ENCODE measurements around the gene PDE4B. TPM values are rescaled to one million over a fixed set of nuclear protein-coding genes. Genes with fewer than 3 reads are reported as not detected.
"Not testable (repeated sequence)": the region's sequence is repeated elsewhere in the genome, so short reads cannot be mapped to it uniquely, and the experiment has no call there.

PDE4B gene
- total RNA-seq, 1 experiment from 2014 or later: 1.8 TPM

- H3K27me3 ChIP-seq: no peaks in the 10 kb centered on the region
- H3K36me3 ChIP-seq: no peaks in the 10 kb centered on the region
- no peak overlapping the region for H3K4me3 ChIP-seq
Measured at GRCh38 chr1:66028035-66028434, 235.3 kb downstream of the PDE4B start.

DNA sequence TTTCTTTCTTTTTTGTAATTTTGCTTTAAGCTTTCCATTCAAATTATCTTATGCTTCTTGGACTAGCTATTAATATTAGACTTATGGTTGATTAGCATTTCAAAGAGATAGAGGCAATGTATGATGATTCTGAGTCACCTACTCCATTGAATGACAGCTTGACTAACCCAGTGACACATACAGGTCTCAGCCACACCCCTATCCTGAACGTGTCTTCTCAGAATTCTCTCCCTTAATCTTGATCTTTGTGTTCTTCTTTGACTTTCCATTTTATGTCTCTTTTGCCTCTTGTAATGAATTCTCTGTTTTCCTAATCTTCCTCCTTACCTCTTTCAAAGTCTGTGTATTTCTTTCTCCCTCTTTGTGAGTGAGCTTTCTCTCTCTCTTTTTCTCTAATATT is 241.1 kb downstream of the PDE4B start:
- H3K9me3 ChIP-seq: 0 out of 2 replicates have a peak, but pooled peaks cover 2% of the 10 kb centered on the region
- DNase-seq: no peak
- no peaks in the 10 kb centered on the region for H3K27me3 ChIP-seq
- no peaks in the 10 kb centered on the region for H3K36me3 ChIP-seq
- no peak overlapping the region for H3K4me3 ChIP-seq

More at GRCh38 chr1:66028035-66028434, 235.3 kb downstream of the PDE4B start:
- DNase-seq: no peak
- 0 out of 2 replicates have a peak, but pooled peaks cover 2% of the 10 kb centered on the region for H3K9me3 ChIP-seq

- no peak overlapping the region for H3K4me3 ChIP-seq
- no peaks in the 10 kb centered on the region for H3K9me3 ChIP-seq
- no peaks in the 10 kb centered on the region for H3K36me3 ChIP-seq
- no peak for DNase-seq
- H3K27me3 ChIP-seq: no peaks in the 10 kb centered on the region
Measured at GRCh38 chr1:66035616-66036245, 243.0 kb downstream of the PDE4B start.

DNA sequence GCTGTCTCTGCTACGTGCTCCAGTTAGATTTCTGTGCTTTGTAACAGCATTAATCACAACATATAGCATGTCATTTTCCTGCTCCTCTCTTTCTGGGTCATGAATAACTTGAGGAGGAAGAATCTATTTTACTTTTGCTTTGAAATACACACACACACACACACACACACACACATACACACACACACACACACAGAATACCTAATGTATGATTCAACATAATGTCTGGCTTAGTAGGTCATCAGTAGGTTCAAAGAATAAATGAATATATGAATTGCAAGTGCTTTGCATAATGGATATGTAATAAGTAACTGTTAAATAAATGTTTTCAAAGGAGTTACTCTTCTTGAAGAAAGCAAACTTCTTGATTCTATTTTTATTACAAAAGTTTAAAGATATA is 249.0 kb downstream of the PDE4B start:
- Histone ChIP-seq H3K4me3 (no peak overlapping the region), H3K36me3 (no peaks in the 10 kb centered on the region), H3K9me3 (no peaks in the 10 kb centered on the region), H3K27me3 (peaks cover 2% of the 10 kb centered on the region; the same call in 1 of the 2 replicates)
- no peak for DNase-seq

GRCh38 chr1:66043186-66043585 is 250.5 kb downstream of the PDE4B start:
- DNase-seq: no peak
- Histone ChIP-seq H3K27me3 (peaks cover 2% of the 10 kb centered on the region; the same call in 1 of the 2 replicates), H3K9me3 (no peaks in the 10 kb centered on the region)

DNA sequence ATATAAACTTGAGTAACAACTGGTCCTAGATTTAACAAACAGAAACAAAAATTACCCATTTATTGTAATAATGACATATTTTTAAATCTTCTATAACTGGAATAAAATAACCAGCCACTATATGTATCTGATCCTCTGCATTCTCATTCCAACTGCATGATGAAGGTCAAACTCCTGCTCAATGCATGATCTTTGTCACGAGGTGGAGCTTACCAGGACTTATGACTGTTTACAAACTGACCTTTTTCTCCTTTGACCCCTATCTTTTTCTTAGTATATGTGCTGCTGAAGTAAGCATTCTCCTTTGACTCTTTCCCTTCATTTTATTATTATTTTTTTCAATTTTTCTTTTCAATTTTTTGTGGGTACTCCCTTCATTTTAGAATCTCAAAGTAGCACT is 252.2 kb downstream of the PDE4B start:
- no peaks in the 10 kb centered on the region for H3K36me3 ChIP-seq
- peaks cover 2% of the 10 kb centered on the region; the same call in 1 of the 2 replicates for H3K27me3 ChIP-seq
- no peak for DNase-seq
- no peak overlapping the region for H3K4me3 ChIP-seq
- no peaks in the 10 kb centered on the region for H3K9me3 ChIP-seq

More at GRCh38 chr1:66043186-66043585, 250.5 kb downstream of the PDE4B start:
- Histone ChIP-seq H3K36me3 (no peaks in the 10 kb centered on the region), H3K4me3 (no peak overlapping the region)

DNA sequence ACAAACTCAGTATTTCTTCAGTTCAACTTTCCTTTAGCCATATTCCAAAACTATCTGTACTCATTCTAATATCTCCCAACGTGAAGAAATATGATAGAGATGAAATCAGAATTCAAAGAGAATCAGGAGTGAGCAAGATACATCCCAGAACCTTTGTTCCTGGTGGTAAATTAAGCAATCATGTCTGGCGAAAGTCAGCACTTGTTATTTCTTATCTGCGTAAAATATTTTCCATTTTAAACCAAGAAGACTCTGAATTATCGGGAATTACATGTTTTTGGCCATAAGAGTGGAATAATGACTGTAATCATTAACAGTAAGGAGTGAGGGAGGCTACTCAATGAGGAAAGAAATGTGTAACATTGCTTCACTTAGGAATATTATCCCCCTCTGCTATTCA is 253.7 kb downstream of the PDE4B start:
- Histone ChIP-seq H3K9me3 (no peaks in the 10 kb centered on the region), H3K36me3 (no peaks in the 10 kb centered on the region), H3K27me3 (peaks cover 2% of the 10 kb centered on the region; the same call in 1 of the 2 replicates), H3K4me3 (no peak overlapping the region)
- no peak for DNase-seq

DNA sequence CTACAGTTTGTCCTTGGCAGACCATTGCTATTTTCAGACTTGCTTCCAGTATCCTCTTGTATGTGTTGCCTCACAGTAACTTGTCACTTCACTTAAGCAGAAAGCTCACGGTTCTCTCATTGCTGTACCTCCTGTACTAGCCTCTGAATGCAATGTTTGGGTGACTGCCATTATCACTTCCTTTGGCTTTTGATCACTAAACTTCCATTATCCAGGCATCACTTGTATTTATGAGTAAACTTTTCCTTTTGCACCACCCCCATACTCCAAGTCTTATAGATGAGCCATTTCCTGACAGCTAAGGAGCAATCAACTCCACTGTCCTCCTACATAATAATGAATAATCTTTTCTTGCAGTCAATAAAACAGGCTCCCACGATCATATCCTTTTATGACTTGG is 255.3 kb downstream of the PDE4B start:
- no peak for DNase-seq
- H3K36me3 ChIP-seq: no peaks in the 10 kb centered on the region
- H3K4me3 ChIP-seq: no peak overlapping the region
- H3K27me3 ChIP-seq: peaks cover 2% of the 10 kb centered on the region; the same call in 1 of the 2 replicates
- H3K9me3 ChIP-seq: no peaks in the 10 kb centered on the region

DNA sequence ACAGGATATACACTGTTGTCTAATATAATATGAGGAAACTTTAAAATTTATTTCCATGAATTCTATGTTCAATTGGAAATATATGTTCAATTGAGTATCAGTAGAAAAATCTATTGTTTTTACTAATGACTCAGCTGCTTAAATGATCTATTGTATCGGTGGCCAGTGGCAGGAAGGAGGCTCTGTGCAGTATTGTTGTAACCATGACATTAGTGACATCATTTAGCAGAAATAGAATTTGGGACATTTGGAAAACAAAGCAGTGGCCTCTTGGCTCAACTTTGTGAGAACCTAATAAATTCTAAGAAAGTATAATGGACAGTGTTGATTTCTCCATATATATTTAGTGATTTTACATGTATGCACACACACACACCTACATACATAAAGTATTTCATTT is 257.4 kb downstream of the PDE4B start:
- H3K36me3 ChIP-seq: no peaks in the 10 kb centered on the region
- peaks cover 2% of the 10 kb centered on the region; the same call in 1 of the 2 replicates for H3K27me3 ChIP-seq
- no peaks in the 10 kb centered on the region for H3K9me3 ChIP-seq
- H3K4me3 ChIP-seq: no peak overlapping the region
- no peak for DNase-seq

- Histone ChIP-seq H3K36me3 (no peaks in the 10 kb centered on the region), H3K4me3 (no peak overlapping the region), H3K27me3 (peaks cover 2% of the 10 kb centered on the region; the same call in 1 of the 2 replicates), H3K9me3 (no peaks in the 10 kb centered on the region)
- no peak for DNase-seq
Measured at GRCh38 chr1:66050633-66051032, 257.9 kb downstream of the PDE4B start.

DNA sequence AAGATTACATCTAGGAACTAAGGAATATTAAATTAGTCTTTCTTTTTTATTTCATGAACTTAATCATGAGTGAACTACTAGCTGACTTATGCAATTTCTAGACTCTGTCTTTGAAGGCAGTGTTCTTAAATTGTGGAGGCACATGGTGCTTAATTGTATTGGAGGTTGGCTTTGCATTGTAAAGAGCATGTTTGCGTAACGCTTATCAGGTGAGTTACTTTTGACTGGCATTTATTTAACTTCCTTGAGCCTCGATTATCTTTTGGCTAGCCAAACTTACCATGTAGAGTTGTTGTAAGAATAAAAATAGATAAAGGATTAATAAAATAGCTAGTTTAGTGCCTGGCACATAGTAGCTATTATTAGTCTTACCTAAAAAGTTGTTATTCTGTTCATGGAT is 262.4 kb downstream of the PDE4B start:
- no peak overlapping the region for H3K4me3 ChIP-seq
- H3K36me3 ChIP-seq: no peaks in the 10 kb centered on the region
- DNase-seq: no peak
- H3K27me3 ChIP-seq: no peaks in the 10 kb centered on the region
- no peaks in the 10 kb centered on the region for H3K9me3 ChIP-seq

DNA sequence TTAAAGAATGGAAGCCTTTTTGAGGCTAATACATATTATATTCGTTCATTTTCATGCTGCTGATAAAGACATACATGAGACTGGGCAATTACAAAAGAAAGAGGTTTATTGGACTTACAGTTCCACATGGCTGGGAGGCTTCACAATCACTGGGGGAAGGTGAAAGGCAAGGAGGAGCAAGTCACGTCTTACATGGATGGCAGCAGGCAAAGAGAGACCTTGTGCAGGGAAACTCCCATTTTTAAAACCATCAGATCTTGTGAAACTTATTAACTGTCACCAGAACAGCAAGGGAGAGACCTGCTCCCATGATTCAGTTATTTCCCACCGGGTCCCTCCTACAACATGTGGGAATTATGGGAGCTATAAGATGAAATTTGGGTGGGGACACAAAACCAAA is 264.8 kb downstream of the PDE4B start:
- not testable (repeated sequence) for H3K27me3 ChIP-seq, DNase-seq, H3K36me3 ChIP-seq, H3K4me3 ChIP-seq, H3K9me3 ChIP-seq

DNA sequence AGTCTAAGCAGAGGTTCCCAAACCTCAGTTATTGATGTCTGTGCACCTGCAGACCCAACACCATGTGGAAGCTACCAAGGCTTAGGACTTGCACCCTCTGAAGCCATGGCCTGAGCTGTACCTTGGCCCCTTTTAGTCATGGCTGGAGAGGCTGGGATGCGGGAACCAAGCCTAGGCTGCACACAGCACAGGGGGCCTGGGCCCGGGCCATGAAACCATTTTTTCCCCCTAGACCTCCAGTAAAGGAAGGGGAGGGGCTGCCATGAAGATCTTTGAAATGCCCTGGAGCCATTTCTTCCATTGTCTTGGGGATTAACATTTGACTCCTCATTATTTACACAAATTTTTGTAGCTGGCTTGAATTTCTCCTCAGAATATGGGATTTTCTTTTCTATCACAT is 265.9 kb downstream of the PDE4B start:
- H3K4me3 ChIP-seq: no peak overlapping the region

DNA sequence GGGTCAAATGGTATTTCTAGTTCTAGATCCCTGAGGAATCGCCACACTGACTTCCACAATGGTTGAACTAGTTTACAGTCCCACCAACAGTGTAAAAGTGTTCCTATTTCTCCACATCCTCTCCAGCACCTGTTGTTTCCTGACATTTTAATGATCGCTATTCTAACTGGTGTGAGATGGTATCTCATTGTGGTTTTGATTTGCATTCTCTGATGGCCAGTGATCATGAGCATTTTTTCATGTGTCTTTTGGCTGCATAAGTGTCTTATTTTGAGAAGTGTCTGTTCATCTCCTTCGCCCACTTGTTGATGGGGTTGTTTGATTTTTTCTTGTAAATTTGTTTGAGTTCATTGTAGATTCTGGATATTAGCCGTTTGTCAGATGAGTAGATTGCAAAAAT is 274.5 kb downstream of the PDE4B start:
- not testable (repeated sequence) for H3K4me3 ChIP-seq, H3K36me3 ChIP-seq, H3K9me3 ChIP-seq, H3K27me3 ChIP-seq, DNase-seq

More for the DNA sequence above, 265.9 kb downstream of the PDE4B start:
- Histone ChIP-seq H3K36me3 (no peaks in the 10 kb centered on the region), H3K9me3 (no peaks in the 10 kb centered on the region), H3K27me3 (no peaks in the 10 kb centered on the region; the same call in 1 of the 2 replicates)
- no peak for DNase-seq

GRCh38 chr1:66069976-66070876 is 277.5 kb downstream of the PDE4B start:
- no peak overlapping the region for H3K4me3 ChIP-seq
- no peaks in the 10 kb centered on the region for H3K36me3 ChIP-seq
- H3K27me3 ChIP-seq: no peaks in the 10 kb centered on the region
- DNase-seq: no peak
- H3K9me3 ChIP-seq: no peaks in the 10 kb centered on the region

DNA sequence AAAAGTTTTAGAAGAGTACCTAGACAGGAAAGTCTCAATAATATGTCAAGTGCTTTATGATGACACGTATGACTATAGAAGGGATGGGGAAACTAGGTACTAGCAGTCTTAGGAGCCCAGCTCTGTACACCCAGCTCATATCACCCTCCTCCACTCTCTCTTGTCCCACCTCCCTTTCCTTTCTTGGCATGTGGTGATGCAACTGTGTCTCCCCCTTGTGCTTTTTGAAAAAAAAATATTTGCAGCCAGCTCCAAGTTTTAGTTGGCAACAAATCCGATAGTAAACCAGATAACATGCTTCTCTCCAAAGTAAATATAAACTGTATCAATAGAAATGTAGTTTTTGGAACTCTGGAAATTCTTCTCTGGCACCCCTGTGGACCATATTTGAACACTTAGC is 280.7 kb downstream of the PDE4B start:
- DNase-seq: no peak
- Histone ChIP-seq H3K27me3 (no peaks in the 10 kb centered on the region), H3K4me3 (no peak overlapping the region), H3K36me3 (no peaks in the 10 kb centered on the region), H3K9me3 (no peaks in the 10 kb centered on the region)

DNA sequence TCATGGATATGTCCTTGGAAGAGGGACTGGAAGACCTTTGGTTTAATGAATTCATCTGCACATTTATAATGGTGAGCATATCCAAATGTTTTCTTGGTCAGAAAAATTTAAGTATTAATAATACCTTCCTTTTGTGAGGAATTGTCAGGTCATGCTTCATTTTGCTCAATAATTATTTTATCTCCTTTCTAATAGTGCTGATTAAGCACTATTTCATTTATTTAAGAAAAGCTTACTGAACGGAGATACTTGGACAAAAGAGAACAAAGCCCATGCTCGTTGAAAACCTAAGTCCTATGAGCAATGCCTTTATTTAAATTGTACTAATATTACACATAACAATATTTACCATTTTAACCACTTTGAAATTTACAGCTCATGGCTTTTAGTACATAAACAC is 281.5 kb downstream of the PDE4B start:
- no peak overlapping the region for H3K4me3 ChIP-seq
- no peaks in the 10 kb centered on the region for H3K36me3 ChIP-seq
- no peak for DNase-seq
- H3K27me3 ChIP-seq: no peaks in the 10 kb centered on the region
- H3K9me3 ChIP-seq: no peaks in the 10 kb centered on the region

Measured in MG63 (cell line).